Adrenal gland (tissue), 12 donors: ENCODE data around the gene CDH4. TPM values are rescaled to one million over a fixed set of nuclear protein-coding genes. Genes with fewer than 3 reads are reported as not detected.

Source experiments
- DNase-seq, 7 donors: peaks; one replicate each; pipeline ENCODE4 v3.0.0-alpha.2; 2019 to 2020
- H3K27ac ChIP-seq, 5 donors: fragments of 200-600 bp; sonication (generic) in 4 of 5; 1 replicate in 3 of 5; 2 replicates in 2 of 5; pipeline versions ENCODE4 v1.5.1 to v1.8.0; 2016 to 2020; ENCODE audit warnings: mild to moderate bottlenecking in 1 of 5
- H3K27me3 ChIP-seq: fragments of 200-600 bp; 2 replicates; pipeline ENCODE4 v1.8.0; 2021
- H3K36me3 ChIP-seq, 2 donors: fragments of 200-600 bp; replicated peaks in 1 of 2; 1 replicate in 1 of 2; 2 replicates in 1 of 2; pipeline versions ENCODE4 v1.5.1 to v1.8.0; 2018 to 2022
- H3K4me1 ChIP-seq, 2 donors: fragments of 200-600 bp; replicated peaks in 1 of 2; 1 replicate in 1 of 2; 2 replicates in 1 of 2; pipeline versions ENCODE4 v1.5.1 to v1.8.0; 2018 to 2021
- H3K4me3 ChIP-seq, 4 donors: fragments of 200-600 bp; sonication (generic) in 3 of 4; one replicate each; pipeline ENCODE4 v1.5.1; 2016 to 2018
- H3K9me3 ChIP-seq, 3 donors: fragments of 200-600 bp; sonication (generic) in 1 of 3; replicated peaks in 1 of 3; 1 replicate in 2 of 3; 2 replicates in 1 of 3; pipeline versions ENCODE4 v1.5.1 to v1.8.0; 2016 to 2021
- CTCF ChIP-seq, 6 experiments: fragments of 450-650 bp in 4 of 6; fragments of 200-600 bp in 2 of 6; sonication (generic) in 1 of 6; IDR thresholded peaks; 1 replicate in 5 of 6; 2 replicates in 1 of 6; pipeline versions ENCODE4 v1.5.1 to v1.8.0; 2016 to 2021; ENCODE audit warnings: antibody characterized with exemption in 6 of 6, mild to moderate bottlenecking in 2 of 6, moderate library complexity in 1 of 6
- POLR2A ChIP-seq, 2 donors: fragments of 450-650 bp; IDR thresholded peaks; one replicate each; pipeline ENCODE4 v1.6.1; 2017; ENCODE audit warnings: antibody characterized with exemption in 2 of 2, mild to moderate bottlenecking in 2 of 2, moderate library complexity in 1 of 2
- WGBS, 4 donors: extraction: QIAGEN DNeasy Blood & Tissue Kit in 2 of 4; methylation state at CpG; one replicate each; pipeline versions ENCODE4 v1.1.5 to v1.1.7; 2013 to 2017; 5-methylcytosine and 5-hydroxymethylcytosine counted together
- intact Hi-C, 2 donors: fragments of 100-400 bp; cut with DNase I; formaldehyde crosslinking; loops; one replicate each; pipeline versions ENCODE4 v1.14.1 to v1.15.0; 2022 to 2023
- polyA plus RNA-seq, 3 donors: library from polyadenylated mRNA; stranded (reverse); fragments of 200-250 nt in 2 of 3; fragments of 350-450 nt in 1 of 3; fragmentation: Illumina TruSeq in 1 of 3; extraction: RNeasy Lipid Tissue Mini Kit (QIAGEN cat#74804) in 1 of 3; gene quantifications; one replicate each; pipeline ENCODE4 v1.2.3, GENCODE V29; 2013 to 2014
- total RNA-seq, 9 donors: library from RNA; depleted of rRNA in 4 of 9; stranded (reverse); fragments of >200 nt in 4 of 9; fragments of 120-200 nt in 1 of 9; fragmentation: NEBNext Ultra II Directional in 1 of 9; extraction: Animal tissue kit (Norgen Biotek cat#: 25700) in 1 of 9; gene quantifications; one replicate each; pipeline versions ENCODE4 v1.1.0 to v1.2.4, GENCODE V29; 2013 to 2023
- donor health status: healthy with polysubstance abuse.
- donor health status: Bipolar disorder and iron deficiency.
- donor health status: DM: yes; HTN: yes; CAD: no.
- donor health status: DM: no; HTN: no; CAD: no.
- donor health status: DM: no; HTN: no; CAD: no.
- donor health status: DM: yes; HTN: yes; CAD: no.

The CDH4 gene
- total and polyA plus RNA-seq, 12 donors: 0.08 to 0.53 (median 0.20) TPM; not detected in 3

- Histone ChIP-seq H3K9me3 (no peaks in the 10 kb centered on the region), H3K27me3 (no peaks in the 10 kb centered on the region), H3K27ac (no peak overlapping the region), H3K4me3 (no peak overlapping the region), H3K4me1 (no peaks in the 10 kb centered on the region), H3K36me3 (no peaks in the 10 kb centered on the region)
- WGBS, 4 donors: 84 to 89% (median 85%) methylated on average over 9 to 19 of the region's 19 CpGs
- TF ChIP-seq CTCF (IDR thresholded peaks at IDR 0.05) (no peak), POLR2A (IDR thresholded peaks at IDR 0.05) (no peak)
- no peak for DNase-seq
- intact Hi-C loops: no loop called here
Observed at GRCh38 chr20:61888101-61888865, 636.2 kb downstream of the CDH4 start.

- no peak for DNase-seq
- WGBS, 4 donors: 87 to 100% (median 92%) methylated on average over 1 of the region's 1 CpG
- TF ChIP-seq CTCF (IDR thresholded peaks at IDR 0.05) (no peak), POLR2A (IDR thresholded peaks at IDR 0.05) (no peak)
- Histone ChIP-seq H3K36me3 (no peaks in the 10 kb centered on the region), H3K9me3 (no peaks in the 10 kb centered on the region), H3K4me1 (no peaks in the 10 kb centered on the region), H3K27me3 (no peaks in the 10 kb centered on the region), H3K27ac (no peak overlapping the region), H3K4me3 (no peak overlapping the region)
- intact Hi-C loops: no loop called here
Observed at GRCh38 chr20:61889659-61890058, 637.6 kb downstream of the CDH4 start.

GRCh38 chr20:61890210-61890609, 638.1 kb downstream of the CDH4 start:
- no peak for TF ChIP-seq POLR2A (IDR thresholded peaks at IDR 0.05)
- TF ChIP-seq CTCF (IDR thresholded peaks at IDR 0.05): no peak
- no peaks in the 10 kb centered on the region for H3K27me3 ChIP-seq
- H3K27ac ChIP-seq: no peak overlapping the region
- no peaks in the 10 kb centered on the region for H3K36me3 ChIP-seq
- no peak overlapping the region for H3K4me3 ChIP-seq
- no peaks in the 10 kb centered on the region for H3K4me1 ChIP-seq
- no peaks in the 10 kb centered on the region for H3K9me3 ChIP-seq
- WGBS, 4 donors: 0 to 36% (median 1%) methylated on average over 1 of the region's 1 CpG
- intact Hi-C loops: no loop called here
- DNase-seq: no peak

- no peak overlapping the region for H3K27ac ChIP-seq
- WGBS, 4 donors: 63 to 75% (median 67%) methylated on average over 5 to 6 of the region's 6 CpGs; no CpG with 5 or more reads in 1 of the 4 donors
- H3K9me3 ChIP-seq: no peaks in the 10 kb centered on the region
- no peaks in the 10 kb centered on the region for H3K36me3 ChIP-seq
- intact Hi-C loops: no loop called here
- no peaks in the 10 kb centered on the region for H3K27me3 ChIP-seq
- no peak for DNase-seq
- no peaks in the 10 kb centered on the region for H3K4me1 ChIP-seq
- TF ChIP-seq CTCF (IDR thresholded peaks at IDR 0.05): no peak
- no peak for TF ChIP-seq POLR2A (IDR thresholded peaks at IDR 0.05)
- H3K4me3 ChIP-seq: no peak overlapping the region
Observed at GRCh38 chr20:61891476-61891875, 639.4 kb downstream of the CDH4 start.
